GM12878 (cell line): Measurements from ENCODE around the gene SLC20A1. TPM values are rescaled to one million over a fixed set of nuclear protein-coding genes. Genes with fewer than 3 reads are reported as not detected.

Experiments used
- ATAC-seq: fragments of 200-7000 bp; cut with Tn5 transposase; 3 replicates; pipeline ENCODE4 v1.9.1; 2020; ENCODE audit warnings: mild to moderate bottlenecking, moderate library complexity
- BruUV-seq: library from RNA; stranded (reverse); fragments of 400-500 nt; replicated peaks from 2 replicates; lab custom pipeline; 2021; lab: Mats Ljungman, UMichigan
- CTCF ChIA-PET: fragments of 300-600 bp; sonication (Branson Sonifier 250); formaldehyde crosslinking; extraction: SDS; loops from one replicate; lab custom pipeline; 2021; ENCODE audit warnings: inconsistent platforms; lab: Yijun Ruan, JAX
- POLR2A ChIA-PET: fragments of 350-600 bp; formaldehyde crosslinking; extraction: SDS; loops from one replicate; lab custom pipeline; 2021; ENCODE audit warnings: inconsistent platforms; lab: Charles Lee
- RAD21 ChIA-PET: fragments of 300-600 bp; sonication (Branson Sonifier 250); formaldehyde crosslinking; loops from one replicate; lab custom pipeline; 2023; ENCODE audit warnings: antibody characterized with exemption; ENCODE audit not compliant: unreplicated experiment; lab: Charles Lee
- SMC1A ChIA-PET: fragments of 300-600 bp; sonication (Branson Sonifier 250); formaldehyde crosslinking; loops from one replicate; lab custom pipeline; 2023; ENCODE audit not compliant: unreplicated experiment, uncharacterized antibody; lab: Charles Lee
- DNase-seq: peaks from one replicate; pipeline ENCODE4 v3.0.0-alpha.2; 2011; ENCODE audit warnings: low read depth, low spot score
- FAIRE-seq: peaks from 3 replicates; lab custom pipeline; 2011; peaks lifted over from hg19 to GRCh38; lab: Jason Lieb, UNC
- H2AFZ ChIP-seq: 2 replicates; pipeline ENCODE4 v1.6.0; 2011; ENCODE audit warnings: low read depth, low read length, control low read depth; ENCODE audit not compliant: control insufficient read depth
- H3K27ac ChIP-seq: 2 replicates; pipeline ENCODE4 v1.5.1; 2011; ENCODE audit warnings: control low read depth; ENCODE audit not compliant: control insufficient read depth, insufficient read depth
- H3K27me3 ChIP-seq, 2 experiments: replicated peaks in 1 of 2; 2 replicates each; pipeline versions ENCODE4 v1.6.0 to v1.6.1; 2011; ENCODE audit warnings: low read length in 1 of 2; ENCODE audit not compliant: control insufficient read depth in 2 of 2, insufficient read depth in 2 of 2
- H3K36me3 ChIP-seq, 2 experiments: 2 replicates each; pipeline ENCODE4 v1.5.1; 2011; ENCODE audit warnings: low read length in 1 of 2; ENCODE audit not compliant: control insufficient read depth in 2 of 2, insufficient read depth in 2 of 2
- H3K4me1 ChIP-seq: 2 replicates; pipeline ENCODE4 v1.6.1; 2011; ENCODE audit warnings: mild to moderate bottlenecking, low read length, moderate library complexity, mixed read lengths; ENCODE audit not compliant: control insufficient read depth, insufficient read depth
- H3K4me2 ChIP-seq: 2 replicates; pipeline ENCODE4 v1.6.0; 2011; ENCODE audit warnings: control low read depth; ENCODE audit not compliant: control insufficient read depth, insufficient read depth
- H3K4me3 ChIP-seq: fragments of 200-600 bp; sonication (generic); 2 replicates; pipeline ENCODE4 v1.5.1; 2016
- H3K79me2 ChIP-seq: 2 replicates; pipeline ENCODE4 v1.6.0; 2011; ENCODE audit warnings: low read length; ENCODE audit not compliant: control insufficient read depth, insufficient read depth
- H3K9ac ChIP-seq: 2 replicates; pipeline ENCODE4 v1.8.0; 2011; ENCODE audit warnings: low read length, control low read depth, mixed read lengths; ENCODE audit not compliant: control insufficient read depth, insufficient read depth
- H3K9me3 ChIP-seq: replicated peaks from 3 replicates; pipeline ENCODE4 v1.5.1; 2011; ENCODE audit warnings: mild to moderate bottlenecking, low read length; ENCODE audit not compliant: control insufficient read depth, insufficient read depth
- H4K20me1 ChIP-seq: 2 replicates; pipeline ENCODE4 v1.6.0; 2011; ENCODE audit not compliant: control insufficient read depth, insufficient read depth
- ASH2L ChIP-seq: fragments of 300-600, 200-600 bp; sonication (generic); IDR thresholded peaks from 2 replicates; pipeline ENCODE4 v1.6.1; 2017; ENCODE audit warnings: low read depth, mild to moderate bottlenecking, borderline replicate concordance
- CBX5 ChIP-seq: sonication (generic); IDR thresholded peaks from 2 replicates; pipeline ENCODE4 v1.6.1; 2016; ENCODE audit warnings: low read depth, moderate library complexity, mild to moderate bottlenecking, inconsistent platforms
- CHD4 ChIP-seq: fragments of 200-600 bp; sonication (generic); IDR thresholded peaks from 2 replicates; pipeline ENCODE4 v1.6.1; 2016; ENCODE audit warnings: mild to moderate bottlenecking
- JUNB ChIP-seq: IDR thresholded peaks from 2 replicates; pipeline ENCODE4 v1.6.1; 2016; ENCODE audit warnings: antibody characterized with exemption, mild to moderate bottlenecking
- NFYB ChIP-seq: IDR thresholded peaks from 2 replicates; pipeline ENCODE4 v1.6.1; 2011; ENCODE audit warnings: low read depth, mild to moderate bottlenecking, low read length, improper control_type of control experiment, moderate library complexity; ENCODE audit not compliant: insufficient read depth
- PKNOX1 ChIP-seq: fragments of 450-650 bp; IDR thresholded peaks from 2 replicates; pipeline ENCODE4 v1.6.1; 2016; ENCODE audit warnings: mild to moderate bottlenecking
- PML ChIP-seq: IDR thresholded peaks from 2 replicates; pipeline ENCODE4 v1.6.1; 2012; ENCODE audit warnings: low read length, inconsistent platforms
- RCOR1 ChIP-seq: conservative IDR thresholded peaks from 2 replicates; pipeline ENCODE4 v1.6.1; 2012; ENCODE audit warnings: low read depth, low read length, improper control_type of control experiment
- SIN3A ChIP-seq: IDR thresholded peaks from 2 replicates; pipeline ENCODE4 v1.6.1; 2012; ENCODE audit warnings: low read depth, low read length, improper control_type of control experiment
- SIX5 ChIP-seq: IDR thresholded peaks from 2 replicates; pipeline ENCODE4 v1.6.1; 2011; ENCODE audit warnings: mild to moderate bottlenecking, low read depth, low read length, moderate library complexity; ENCODE audit not compliant: severe bottlenecking
- SMARCA5 ChIP-seq: fragments of 450-650 bp; IDR thresholded peaks from 2 replicates; pipeline ENCODE4 v1.6.1; 2017; ENCODE audit warnings: mild to moderate bottlenecking
- STAT3 ChIP-seq: IDR thresholded peaks from 2 replicates; pipeline ENCODE4 v1.6.1; 2011; ENCODE audit warnings: low read depth, low read length, improper control_type of control experiment
- in situ Hi-C: fragments of 300-500 bp; cut with MboI; formaldehyde crosslinking; loops from 9 replicates; pipeline ENCODE4 v1.14.3; 2018; ENCODE audit warnings: mixed read lengths
- intact Hi-C: fragments of 100-400 bp; cut with micrococcal nuclease; formaldehyde crosslinking; loops from one replicate; pipeline ENCODE4 v1.14.2; 2022; ENCODE audit not compliant: unreplicated experiment
- polyA plus RNA-seq, 11 experiments: library from polyadenylated mRNA; depleted of rRNA in 4 of 11; unstranded in 6 of 11; stranded (reverse) in 5 of 11; fragments of >200 nt; fragmentation: Nextera tagmentation in 4 of 11; fragmentation: Illumina TruSeq in 1 of 11; extraction: Ambion mirVana in 4 of 11; extraction: Trizol in 1 of 11; gene quantifications; 1 replicate in 1 of 11; 2 replicates in 10 of 11; pipeline versions ENCODE4 v1.2.1 to v1.2.3, GENCODE V29; 2011 to 2016; ENCODE audit warnings: inconsistent platforms in 2 of 11, missing spikeins in 2 of 11, low read depth in 1 of 11
- total RNA-seq, 4 experiments: library from RNA; depleted of rRNA in 3 of 4; stranded (reverse); fragments of >200 nt in 3 of 4; fragmentation: Illumina TruSeq in 1 of 4; extraction: Trizol in 1 of 4; gene quantifications; 2 replicates each; pipeline versions ENCODE4 v1.2.1 to v1.2.3, GENCODE V29; 2013 to 2021

The SLC20A1 gene
- total and polyA plus RNA-seq, 10 of the 15 experiments (the other 5 are each of a cell fraction or from before 2014, with no cell fraction given) = 21.2 to 59.1 (median 43.2) TPM

- no peak for FAIRE-seq
- H3K36me3 ChIP-seq = peaks cover 6 to 32% of the 10 kb centered on the region in 2 experiments
- H3K4me1 ChIP-seq = peaks cover 21% of the 10 kb centered on the region
- ChIA-PET SMC1A (interaction anchor here (1.1 to 7.1 kb wide), 6 partner anchors 9 to 31 kb away, joined by 4 to 46 read pairs (median 7); partner anchors contain the start of gene SLC20A1), RAD21 (interaction anchor here (0.5 to 0.6 kb wide), 2 partner anchors 18 to 34 kb away, joined by 3 read pairs; no protein-coding TSS in a partner anchor), POLR2A (interaction anchor here (1.2 to 3.4 kb wide), 5 partner anchors 9 to 32 kb away, joined by 3 to 18 read pairs (median 6); partner anchors contain the start of gene SLC20A1), CTCF (interaction anchor here (0.9 to 1.9 kb wide), 5 partner anchors 12 to 66 kb away, joined by 3 to 8 read pairs (median 4); no protein-coding TSS in a partner anchor)
- no peak overlapping the region for H3K9ac ChIP-seq
- no peak overlapping the region for H3K4me2 ChIP-seq
- no peak overlapping the region for H2AFZ ChIP-seq
- no peak overlapping the region for H3K27ac ChIP-seq
- H3K9me3 ChIP-seq = no peaks in the 10 kb centered on the region
- intact Hi-C loops (no loop called here), in situ Hi-C loops (no loop called here)
- TF ChIP-seq SIN3A = no peak
- TF ChIP-seq NFYB = no peak
- TF ChIP-seq CBX5 = no peak
- TF ChIP-seq CHD4 = no peak
- no peak for TF ChIP-seq PKNOX1
- TF ChIP-seq SIX5 = no peak
- TF ChIP-seq SMARCA5 = no peak
- TF ChIP-seq ASH2L = no peak
- no peak for TF ChIP-seq RCOR1
- TF ChIP-seq STAT3 = no peak
- TF ChIP-seq PML = no peak
- no peak for TF ChIP-seq JUNB
- H3K79me2 ChIP-seq = peaks cover 11% of the 10 kb centered on the region
- no peaks in the 10 kb centered on the region for H4K20me1 ChIP-seq
- H3K4me3 ChIP-seq = no peak overlapping the region
- no peaks in the 10 kb centered on the region for H3K27me3 ChIP-seq
- no peak for ATAC-seq
- no peak for DNase-seq
- no TSS peak for BruUV-seq
Observed at GRCh38 chr2:112660138-112660537, 14.4 kb downstream of the SLC20A1 start.
